Measurements from ENCODE around the gene ZBTB38.

Gene ZBTB38

DNA sequence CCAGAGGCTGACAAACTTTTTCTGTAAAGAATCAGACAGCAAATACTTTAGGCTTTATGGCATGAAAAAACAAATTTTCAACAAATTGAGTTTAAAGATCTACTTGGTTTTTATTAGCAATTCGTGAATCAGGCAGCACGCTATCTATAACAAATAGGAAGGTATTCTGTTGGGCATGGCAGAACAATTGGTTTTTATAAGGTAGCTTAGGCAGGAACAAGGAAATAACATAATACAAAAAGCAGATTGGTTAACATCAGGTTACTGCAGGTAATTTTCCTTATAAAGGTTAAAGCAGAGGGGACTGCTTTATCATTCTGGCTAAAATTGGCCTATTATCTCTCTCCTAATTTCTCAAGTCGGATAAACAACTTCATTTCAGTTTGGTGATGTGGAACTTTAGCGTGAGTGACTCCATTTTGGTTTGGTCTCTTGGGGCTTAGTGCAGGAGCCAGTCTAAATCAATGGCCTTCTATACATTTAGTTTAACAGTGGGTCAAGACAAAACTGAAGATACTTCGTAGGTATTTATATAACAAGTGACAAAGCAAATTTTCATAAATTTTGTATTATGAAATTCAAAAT is 26.8 kb downstream of the ZBTB38 start:
- Histone ChIP-seq H3K27ac (ENCODE audit: low read length) (no peak overlapping the region), H2AFZ (ENCODE audit: low read depth, low read length) (no peak overlapping the region), H3K4me1 (ENCODE audit: insufficient read depth, low read length) (no peaks in the 10 kb centered on the region), H3K9ac (ENCODE audit: low read depth, low read length) (no peak overlapping the region), H3K4me2 (ENCODE audit: insufficient read depth, low read length) (no peak overlapping the region), H3K27me3 (ENCODE audit: insufficient read depth, low read length, poor library complexity) (no peaks in the 10 kb centered on the region), H3K36me3 (ENCODE audit: insufficient read depth, low read length) (no peaks in the 10 kb centered on the region), H4K20me1 (ENCODE audit: insufficient read depth, low read length) (no peaks in the 10 kb centered on the region), H3K4me3 (ENCODE audit: low read depth in 1 of 2, low read length in 2 of 2) (no peak overlapping the region), H3K79me2 (ENCODE audit: insufficient read depth, low read length) (no peaks in the 10 kb centered on the region), H3K9me3 (ENCODE audit: insufficient read depth, low read length, severe bottlenecking) (peaks cover 7% of the 10 kb centered on the region)
- no peak for DNase-seq
- TF ChIP-seq EZH2 (IDR thresholded peaks at IDR 0.05; ENCODE audit: borderline replicate concordance, low read depth, low read length, severe bottlenecking) = no peak
- TF ChIP-seq, protein P1, sequence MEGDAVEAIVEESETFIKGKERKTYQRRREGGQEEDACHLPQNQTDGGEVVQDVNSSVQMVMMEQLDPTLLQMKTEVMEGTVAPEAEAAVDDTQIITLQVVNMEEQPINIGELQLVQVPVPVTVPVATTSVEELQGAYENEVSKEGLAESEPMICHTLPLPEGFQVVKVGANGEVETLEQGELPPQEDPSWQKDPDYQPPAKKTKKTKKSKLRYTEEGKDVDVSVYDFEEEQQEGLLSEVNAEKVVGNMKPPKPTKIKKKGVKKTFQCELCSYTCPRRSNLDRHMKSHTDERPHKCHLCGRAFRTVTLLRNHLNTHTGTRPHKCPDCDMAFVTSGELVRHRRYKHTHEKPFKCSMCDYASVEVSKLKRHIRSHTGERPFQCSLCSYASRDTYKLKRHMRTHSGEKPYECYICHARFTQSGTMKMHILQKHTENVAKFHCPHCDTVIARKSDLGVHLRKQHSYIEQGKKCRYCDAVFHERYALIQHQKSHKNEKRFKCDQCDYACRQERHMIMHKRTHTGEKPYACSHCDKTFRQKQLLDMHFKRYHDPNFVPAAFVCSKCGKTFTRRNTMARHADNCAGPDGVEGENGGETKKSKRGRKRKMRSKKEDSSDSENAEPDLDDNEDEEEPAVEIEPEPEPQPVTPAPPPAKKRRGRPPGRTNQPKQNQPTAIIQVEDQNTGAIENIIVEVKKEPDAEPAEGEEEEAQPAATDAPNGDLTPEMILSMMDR (IDR thresholded peaks at IDR 0.05; ENCODE audit: borderline replicate concordance, extremely low read depth, low read length, poor library complexity, severe bottlenecking) = no peak
- ATAC-seq (ENCODE audit: insufficient read depth, low read depth) = no peak

DNA sequence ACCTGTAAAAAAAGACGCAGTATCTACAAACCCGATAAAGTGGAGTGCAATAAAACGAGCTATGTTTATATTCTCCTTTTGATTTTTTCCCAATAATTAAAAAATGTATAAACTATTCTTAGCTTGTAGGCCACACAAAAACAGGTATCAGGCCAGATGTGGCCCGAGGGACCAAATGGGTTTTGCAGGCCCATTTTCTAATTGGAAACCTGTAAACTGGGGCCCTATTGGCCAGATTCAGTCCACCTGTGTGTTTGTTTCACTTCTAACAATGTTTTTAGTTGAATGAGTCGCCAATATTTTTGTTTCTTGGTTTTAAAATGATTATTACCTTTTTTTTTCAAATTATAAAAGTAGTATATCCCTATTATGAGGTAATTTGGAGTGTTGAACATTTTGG is 29.7 kb downstream of the ZBTB38 start:
- DNase-seq (no peak), ATAC-seq (ENCODE audit: insufficient read depth, low read depth) (no peak)
- H3K27ac ChIP-seq (ENCODE audit: low read length) = no peak overlapping the region
- TF ChIP-seq, protein P1 (IDR thresholded peaks at IDR 0.05; ENCODE audit: borderline replicate concordance, extremely low read depth, low read length, poor library complexity, severe bottlenecking) = no peak
- no peak for TF ChIP-seq EZH2 (IDR thresholded peaks at IDR 0.05; ENCODE audit: borderline replicate concordance, low read depth, low read length, severe bottlenecking)
- no peaks in the 10 kb centered on the region for H3K4me1 ChIP-seq (ENCODE audit: insufficient read depth, low read length)
- H4K20me1 ChIP-seq (ENCODE audit: insufficient read depth, low read length) = no peaks in the 10 kb centered on the region
- H3K9me3 ChIP-seq (ENCODE audit: insufficient read depth, low read length, severe bottlenecking) = peaks cover 7% of the 10 kb centered on the region
- H3K79me2 ChIP-seq (ENCODE audit: insufficient read depth, low read length) = no peaks in the 10 kb centered on the region
- H3K27me3 ChIP-seq (ENCODE audit: insufficient read depth, low read length, poor library complexity) = no peaks in the 10 kb centered on the region
- no peak overlapping the region for H2AFZ ChIP-seq (ENCODE audit: low read depth, low read length)
- H3K36me3 ChIP-seq (ENCODE audit: insufficient read depth, low read length) = no peaks in the 10 kb centered on the region
- no peak overlapping the region for H3K4me3 ChIP-seq (ENCODE audit: low read depth in 1 of 2, low read length in 2 of 2)
- no peak overlapping the region for H3K4me2 ChIP-seq (ENCODE audit: insufficient read depth, low read length)
- H3K9ac ChIP-seq (ENCODE audit: low read depth, low read length) = no peak overlapping the region

DNA sequence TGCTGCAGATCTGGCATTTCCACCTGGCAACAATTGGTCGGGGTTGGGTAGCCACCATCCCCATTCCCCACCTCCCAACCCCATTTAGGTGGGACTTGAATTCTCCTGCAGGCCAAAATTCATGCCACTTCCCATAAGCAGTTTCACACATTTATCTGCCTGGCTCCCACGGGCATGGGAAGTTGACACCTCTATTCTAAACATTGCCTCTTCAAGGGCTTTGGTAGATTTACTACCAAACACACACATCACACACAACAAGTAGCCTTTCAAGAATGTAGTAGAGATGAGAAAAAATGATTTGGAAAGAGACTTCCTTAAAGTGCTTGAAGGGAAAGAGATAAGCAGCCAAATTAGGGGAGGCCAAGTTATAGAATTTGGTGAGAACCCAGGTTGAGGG is 30.9 kb downstream of the ZBTB38 start:
- no peak for ATAC-seq (ENCODE audit: insufficient read depth, low read depth)
- H3K9ac ChIP-seq (ENCODE audit: low read depth, low read length) = no peak overlapping the region
- no peak overlapping the region for H3K27ac ChIP-seq (ENCODE audit: low read length)
- TF ChIP-seq EZH2 (IDR thresholded peaks at IDR 0.05; ENCODE audit: borderline replicate concordance, low read depth, low read length, severe bottlenecking) = no peak
- TF ChIP-seq, protein P1 (IDR thresholded peaks at IDR 0.05; ENCODE audit: borderline replicate concordance, extremely low read depth, low read length, poor library complexity, severe bottlenecking) = no peak
- peaks cover 7% of the 10 kb centered on the region for H3K9me3 ChIP-seq (ENCODE audit: insufficient read depth, low read length, severe bottlenecking)
- H2AFZ ChIP-seq (ENCODE audit: low read depth, low read length) = no peak overlapping the region
- H3K79me2 ChIP-seq (ENCODE audit: insufficient read depth, low read length) = no peaks in the 10 kb centered on the region
- H4K20me1 ChIP-seq (ENCODE audit: insufficient read depth, low read length) = no peaks in the 10 kb centered on the region
- H3K4me3 ChIP-seq (ENCODE audit: low read depth in 1 of 2, low read length in 2 of 2) = no peak overlapping the region
- no peaks in the 10 kb centered on the region for H3K4me1 ChIP-seq (ENCODE audit: insufficient read depth, low read length)
- H3K36me3 ChIP-seq (ENCODE audit: insufficient read depth, low read length) = no peaks in the 10 kb centered on the region
- H3K27me3 ChIP-seq (ENCODE audit: insufficient read depth, low read length, poor library complexity) = no peaks in the 10 kb centered on the region
- H3K4me2 ChIP-seq (ENCODE audit: insufficient read depth, low read length) = no peak overlapping the region
- DNase-seq = no peak
